CD4-positive, CD25-positive, alpha-beta regulatory T cell (primary cell): ENCODE data around the gene PVALEF. TPM values are rescaled to one million over a fixed set of nuclear protein-coding genes. Genes with fewer than 3 reads are reported as not detected.

Experiments
- ATAC-seq, 2 donors: fragments of 150-1000 bp; cut with Tn5 transposase; one replicate each; pipeline ENCODE4 v1.10.0; 2021; ENCODE audit warnings: low read depth in 2 of 2, moderate number of reproducible peaks in 2 of 2, moderate library complexity in 1 of 2
- DNase-seq, 3 donors: peaks; one replicate each; pipeline versions ENCODE4 v3.0.0 to v3.0.0-alpha.2; 2012 to 2022; ENCODE audit warnings: mixed read lengths in 1 of 3
- H3K27ac ChIP-seq: one replicate; pipeline ENCODE4 v1.7.0; 2013; ENCODE audit warnings: mild to moderate bottlenecking, low read length; ENCODE audit not compliant: insufficient read depth, poor library complexity, severe bottlenecking
- H3K27me3 ChIP-seq: one replicate; pipeline ENCODE4 v1.7.0; 2013; ENCODE audit warnings: low read length; ENCODE audit not compliant: control insufficient read depth, insufficient read depth
- H3K36me3 ChIP-seq: one replicate; pipeline ENCODE4 v1.7.0; 2013; ENCODE audit warnings: mild to moderate bottlenecking, low read length, moderate library complexity; ENCODE audit not compliant: control insufficient read depth, insufficient read depth
- H3K4me1 ChIP-seq: 2 replicates; pipeline ENCODE4 v1.7.0; 2013; ENCODE audit warnings: mild to moderate bottlenecking, low read length; ENCODE audit not compliant: insufficient read depth, control insufficient read depth, poor library complexity, severe bottlenecking
- H3K4me3 ChIP-seq: one replicate; pipeline ENCODE4 v1.7.0; 2013; ENCODE audit warnings: low read depth, mild to moderate bottlenecking, low read length, moderate library complexity
- H3K9me3 ChIP-seq, 2 experiments: 1 replicate in 1 of 2; 2 replicates in 1 of 2; pipeline ENCODE4 v1.7.0; 2013; ENCODE audit warnings: low read length in 2 of 2, mild to moderate bottlenecking in 1 of 2, moderate library complexity in 1 of 2; ENCODE audit not compliant: control insufficient read depth in 2 of 2
- H3K27ac Mint-ChIP-seq, 3 donors: one replicate each; pipeline ENCODE4 v1.8.0; 2020 to 2022; ENCODE audit warnings: mild to moderate bottlenecking in 3 of 3, mixed read lengths in 3 of 3, moderate library complexity in 2 of 3
- H3K27me3 Mint-ChIP-seq: one replicate; pipeline ENCODE4 v1.8.0; 2022; ENCODE audit warnings: mild to moderate bottlenecking, mixed read lengths
- H3K36me3 Mint-ChIP-seq: one replicate; pipeline ENCODE4 v1.8.0; 2020; ENCODE audit warnings: mixed read lengths
- H3K4me1 Mint-ChIP-seq, 4 donors: one replicate each; pipeline ENCODE4 v1.8.0; 2020 to 2022; ENCODE audit warnings: mixed read lengths in 4 of 4, mild to moderate bottlenecking in 1 of 4
- H3K4me3 Mint-ChIP-seq, 4 donors: one replicate each; pipeline ENCODE4 v1.8.0; 2020 to 2022; ENCODE audit warnings: mild to moderate bottlenecking in 4 of 4, mixed read lengths in 4 of 4, moderate library complexity in 3 of 4
- H3K9me3 Mint-ChIP-seq, 7 donors: one replicate each; pipeline ENCODE4 v1.8.0; 2020 to 2022; ENCODE audit warnings: mixed read lengths in 7 of 7, mild to moderate bottlenecking in 3 of 7, moderate library complexity in 2 of 7
- polyA plus RNA-seq, 4 donors: library from polyadenylated mRNA; unstranded; fragments of 300-500 nt; fragmentation: Illumina TruSeq; gene quantifications; one replicate each; pipeline ENCODE4 v1.2.3, GENCODE V29; 2021
- total RNA-seq: library from RNA; stranded (reverse); gene quantifications from one replicate; pipeline ENCODE4 v1.2.3, GENCODE V29; 2022

Gene PVALEF
- total and polyA plus RNA-seq, 5 donors from 2014 or later = not detected

- no peaks in the 10 kb centered on the region for H3K4me1 ChIP-seq
- H3K27ac ChIP-seq = no peak overlapping the region
- H3K27me3 ChIP-seq = no peaks in the 10 kb centered on the region
- no peaks in the 10 kb centered on the region for H3K36me3 ChIP-seq
- H3K27ac Mint-ChIP-seq = no peak overlapping the region
- no peak overlapping the region for H3K4me3 ChIP-seq
- ATAC-seq (no peak), DNase-seq (no peak)
- H3K9me3 Mint-ChIP-seq = no peaks in the 10 kb centered on the region
- H3K36me3 Mint-ChIP-seq = no peaks in the 10 kb centered on the region
- H3K4me1 Mint-ChIP-seq = no peaks in the 10 kb centered on the region
- H3K27me3 Mint-ChIP-seq = no peaks in the 10 kb centered on the region
- H3K9me3 ChIP-seq = no peaks in the 10 kb centered on the region
- H3K4me3 Mint-ChIP-seq = no peak overlapping the region
Measured at GRCh38 chr17:81206657-81207056, 41.4 kb downstream of the PVALEF start.

GRCh38 chr17:81207610-81208581 lies 42.6 kb downstream of the PVALEF start:
- no peaks in the 10 kb centered on the region for H3K27me3 Mint-ChIP-seq
- no peaks in the 10 kb centered on the region for H3K9me3 ChIP-seq
- no peak overlapping the region for H3K4me3 ChIP-seq
- no peak overlapping the region for H3K4me3 Mint-ChIP-seq
- no peaks in the 10 kb centered on the region for H3K27me3 ChIP-seq
- no peaks in the 10 kb centered on the region for H3K4me1 ChIP-seq
- no peak overlapping the region for H3K27ac ChIP-seq
- DNase-seq (peak in 1 of 3 donors; percentile 9), ATAC-seq (no peak)
- H3K4me1 Mint-ChIP-seq = peaks cover 0 to 4% (median 2%) of the 10 kb centered on the region in 4 donors
- no peaks in the 10 kb centered on the region for H3K9me3 Mint-ChIP-seq
- no peaks in the 10 kb centered on the region for H3K36me3 Mint-ChIP-seq
- no peaks in the 10 kb centered on the region for H3K36me3 ChIP-seq
- H3K27ac Mint-ChIP-seq = no peak overlapping the region

GRCh38 chr17:81208651-81209050 lies 43.3 kb downstream of the PVALEF start:
- H3K27me3 ChIP-seq = no peaks in the 10 kb centered on the region
- DNase-seq = no peak
- Mint-ChIP-seq H3K27ac (no peak overlapping the region), H3K36me3 (no peaks in the 10 kb centered on the region), H3K27me3 (no peaks in the 10 kb centered on the region), H3K4me3 (peak overlapping the region in 1 of 4 donors; percentile 32), H3K4me1 (peaks cover 0 to 6% (median 2%) of the 10 kb centered on the region in 4 donors), H3K9me3 (no peaks in the 10 kb centered on the region)
- H3K4me3 ChIP-seq = no peak overlapping the region
- no peaks in the 10 kb centered on the region for H3K36me3 ChIP-seq
- no peaks in the 10 kb centered on the region for H3K9me3 ChIP-seq
- ATAC-seq = no peak
- H3K4me1 ChIP-seq = no peaks in the 10 kb centered on the region
- no peak overlapping the region for H3K27ac ChIP-seq

- Histone ChIP-seq H3K9me3 (no peaks in the 10 kb centered on the region), H3K4me1 (no peaks in the 10 kb centered on the region), H3K27ac (no peak overlapping the region), H3K36me3 (no peaks in the 10 kb centered on the region), H3K27me3 (no peaks in the 10 kb centered on the region), H3K4me3 (no peak overlapping the region)
- Mint-ChIP-seq H3K27ac (no peak overlapping the region), H3K36me3 (no peaks in the 10 kb centered on the region), H3K27me3 (no peaks in the 10 kb centered on the region), H3K9me3 (no peaks in the 10 kb centered on the region), H3K4me3 (no peak overlapping the region), H3K4me1 (peaks cover 0 to 6% (median 2%) of the 10 kb centered on the region in 4 donors)
- no peak for ATAC-seq
- DNase-seq = no peak
Measured at GRCh38 chr17:81209141-81209540, 43.8 kb downstream of the PVALEF start.

- no peak overlapping the region for H3K27ac Mint-ChIP-seq
- Histone ChIP-seq H3K27me3 (no peaks in the 10 kb centered on the region), H3K27ac (no peak overlapping the region), H3K4me1 (no peaks in the 10 kb centered on the region), H3K9me3 (no peaks in the 10 kb centered on the region), H3K36me3 (no peaks in the 10 kb centered on the region), H3K4me3 (no peak overlapping the region)
- no peaks in the 10 kb centered on the region for H3K36me3 Mint-ChIP-seq
- no peak for ATAC-seq
- peaks cover 0 to 6% (median 2%) of the 10 kb centered on the region in 4 donors for H3K4me1 Mint-ChIP-seq
- no peak for DNase-seq
- no peak overlapping the region for H3K4me3 Mint-ChIP-seq
- no peaks in the 10 kb centered on the region for H3K9me3 Mint-ChIP-seq
- no peaks in the 10 kb centered on the region for H3K27me3 Mint-ChIP-seq
Measured at GRCh38 chr17:81210466-81210865, 45.2 kb downstream of the PVALEF start.

- no peak for DNase-seq
- ATAC-seq = no peak
- H3K4me1 ChIP-seq = no peaks in the 10 kb centered on the region
- H3K4me1 Mint-ChIP-seq = peaks cover 0 to 6% (median 2%) of the 10 kb centered on the region in 4 donors
- H3K4me3 Mint-ChIP-seq = no peak overlapping the region
- no peaks in the 10 kb centered on the region for H3K36me3 Mint-ChIP-seq
- no peaks in the 10 kb centered on the region for H3K27me3 Mint-ChIP-seq
- H3K9me3 ChIP-seq = no peaks in the 10 kb centered on the region
- H3K27ac ChIP-seq = no peak overlapping the region
- H3K4me3 ChIP-seq = no peak overlapping the region
- no peak overlapping the region for H3K27ac Mint-ChIP-seq
- H3K27me3 ChIP-seq = no peaks in the 10 kb centered on the region
- no peaks in the 10 kb centered on the region for H3K36me3 ChIP-seq
- H3K9me3 Mint-ChIP-seq = no peaks in the 10 kb centered on the region
Measured at GRCh38 chr17:81210868-81211267, 45.6 kb downstream of the PVALEF start.

- ATAC-seq = no peak
- H3K4me1 Mint-ChIP-seq = peaks cover 0 to 6% (median 3%) of the 10 kb centered on the region in 4 donors
- no peaks in the 10 kb centered on the region for H3K9me3 Mint-ChIP-seq
- Histone ChIP-seq H3K36me3 (no peaks in the 10 kb centered on the region), H3K27ac (no peak overlapping the region), H3K27me3 (no peaks in the 10 kb centered on the region), H3K9me3 (no peaks in the 10 kb centered on the region), H3K4me1 (no peaks in the 10 kb centered on the region), H3K4me3 (no peak overlapping the region)
- no peak overlapping the region for H3K4me3 Mint-ChIP-seq
- DNase-seq = no peak
- H3K27ac Mint-ChIP-seq = no peak overlapping the region
- H3K27me3 Mint-ChIP-seq = no peaks in the 10 kb centered on the region
- H3K36me3 Mint-ChIP-seq = peaks cover 8% of the 10 kb centered on the region
Measured at GRCh38 chr17:81212365-81212764, 47.1 kb downstream of the PVALEF start.

GRCh38 chr17:81213978-81214377 lies 48.7 kb downstream of the PVALEF start:
- H3K36me3 Mint-ChIP-seq = peaks cover 8% of the 10 kb centered on the region
- H3K27ac Mint-ChIP-seq = no peak overlapping the region
- no peaks in the 10 kb centered on the region for H3K27me3 ChIP-seq
- ATAC-seq = no peak
- DNase-seq = no peak
- no peaks in the 10 kb centered on the region for H3K27me3 Mint-ChIP-seq
- H3K4me3 ChIP-seq = no peak overlapping the region
- H3K9me3 Mint-ChIP-seq = no peaks in the 10 kb centered on the region
- no peaks in the 10 kb centered on the region for H3K36me3 ChIP-seq
- no peaks in the 10 kb centered on the region for H3K9me3 ChIP-seq
- H3K4me1 Mint-ChIP-seq = peaks cover 0 to 6% (median 3%) of the 10 kb centered on the region in 4 donors
- H3K4me1 ChIP-seq = no peaks in the 10 kb centered on the region
- H3K4me3 Mint-ChIP-seq = no peak overlapping the region
- no peak overlapping the region for H3K27ac ChIP-seq
